Caco-2 (cell line): ENCODE results near the gene PPP1R2. TPM values are rescaled to one million over a fixed set of nuclear protein-coding genes. Genes with fewer than 3 reads are reported as not detected.
A peak's percentile ranks its signal among the peaks of the same experiment; 100 is the strongest.

ENCODE experiments used
- BruUV-seq: library from RNA; stranded (reverse); fragments of 400-500 nt; replicated peaks from 2 replicates; lab custom pipeline; 2021; lab: Mats Ljungman, UMichigan
- CTCF ChIA-PET: fragments of 300-600 bp; sonication (Branson Sonifier 250); formaldehyde crosslinking; loops from one replicate; lab custom pipeline; 2022; ENCODE audit warnings: antibody characterized with exemption; lab: Charles Lee
- POLR2A ChIA-PET: fragments of 300-600 bp; sonication (Branson Sonifier 250); formaldehyde crosslinking; loops from one replicate; lab custom pipeline; 2022; ENCODE audit warnings: antibody characterized with exemption; lab: Charles Lee
- DNase-seq, 2 experiments: peaks; one replicate each; pipeline versions ENCODE4 v3.0.0 to v3.0.0-alpha.2; 2020 to 2022
- H3K27me3 ChIP-seq: replicated peaks from 2 replicates; pipeline ENCODE4 v1.6.0; 2011; ENCODE audit warnings: low read length; ENCODE audit not compliant: control insufficient read depth, insufficient read depth
- H3K36me3 ChIP-seq: 2 replicates; pipeline ENCODE4 v1.5.1; 2011; ENCODE audit warnings: low read length; ENCODE audit not compliant: control insufficient read depth, insufficient read depth
- H3K4me1 ChIP-seq: fragments of 250-450 bp; sonication (Bioruptor Pico); 2 replicates; pipeline ENCODE4 v1.5.1; 2020; ENCODE audit warnings: mild to moderate bottlenecking
- H3K4me3 ChIP-seq: 2 replicates; pipeline ENCODE4 v1.5.1; 2011; ENCODE audit warnings: low read depth, mild to moderate bottlenecking, control low read depth, low read length
- H3K9me3 ChIP-seq: fragments of 250-450 bp; sonication (Bioruptor Pico); 2 replicates; pipeline ENCODE4 v1.5.1; 2020; ENCODE audit warnings: mild to moderate bottlenecking, moderate library complexity
- H3K27ac Mint-ChIP-seq: one replicate; pipeline ENCODE4 v1.8.0; 2022; ENCODE audit warnings: mixed read lengths; ENCODE audit not compliant: unreplicated experiment
- H3K27me3 Mint-ChIP-seq: one replicate; pipeline ENCODE4 v1.8.0; 2022; ENCODE audit warnings: mixed read lengths; ENCODE audit not compliant: insufficient read depth, unreplicated experiment
- H3K36me3 Mint-ChIP-seq: one replicate; pipeline ENCODE4 v1.8.0; 2022; ENCODE audit warnings: mild to moderate bottlenecking, mixed read lengths; ENCODE audit not compliant: insufficient read depth, unreplicated experiment
- H3K4me1 Mint-ChIP-seq: one replicate; pipeline ENCODE4 v1.8.0; 2022; ENCODE audit warnings: low read depth, mixed read lengths; ENCODE audit not compliant: unreplicated experiment
- H3K4me3 Mint-ChIP-seq: one replicate; pipeline ENCODE4 v1.8.0; 2022; ENCODE audit warnings: mild to moderate bottlenecking, moderate library complexity, mixed read lengths; ENCODE audit not compliant: unreplicated experiment
- H3K9me3 Mint-ChIP-seq: one replicate; pipeline ENCODE4 v1.8.0; 2022; ENCODE audit warnings: mixed read lengths; ENCODE audit not compliant: unreplicated experiment
- CTCF ChIP-seq, 2 experiments: fragments of 200-600 bp in 1 of 2; IDR thresholded peaks; 1 replicate in 1 of 2; 2 replicates in 1 of 2; pipeline versions ENCODE4 v1.5.1 to v1.8.0; 2011 to 2022; ENCODE audit warnings: antibody characterized with exemption in 1 of 2, control low read depth in 1 of 2, inconsistent platforms in 1 of 2, low read depth in 1 of 2, low read length in 1 of 2, mild to moderate bottlenecking in 1 of 2, moderate library complexity in 1 of 2; ENCODE audit not compliant: insufficient read depth in 1 of 2, severe bottlenecking in 1 of 2, unreplicated experiment in 1 of 2
- intact Hi-C: fragments of 100-400 bp; cut with micrococcal nuclease; formaldehyde crosslinking; loops from one replicate; pipeline ENCODE4 v1.10.0; 2022; ENCODE audit not compliant: unreplicated experiment
- total RNA-seq: library from RNA; stranded (reverse); gene quantifications from 2 replicates; pipeline ENCODE4 v1.2.3, GENCODE V29; 2022

Gene PPP1R2
- total RNA-seq, 1 experiment from 2014 or later = 150 TPM

DNA sequence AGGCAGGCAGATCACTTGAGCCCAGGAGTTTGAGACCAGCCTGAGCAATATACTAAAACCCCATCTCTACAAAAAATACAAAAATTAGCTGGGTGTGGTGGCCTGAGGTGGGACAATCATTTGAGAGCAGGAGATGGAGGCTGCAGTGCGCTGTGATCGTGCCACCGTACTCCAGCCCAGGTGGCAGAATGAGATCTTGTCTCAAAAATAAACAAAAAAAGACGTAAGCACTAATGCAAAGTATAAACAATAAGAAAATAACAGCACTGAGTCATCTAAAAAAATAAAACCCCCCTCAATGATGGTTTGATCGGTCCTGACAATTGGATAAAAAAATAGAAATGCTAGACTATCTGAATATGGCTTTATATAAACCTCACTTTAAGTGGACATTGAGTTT is 3.6 kb downstream of the PPP1R2 start:
- Histone ChIP-seq H3K36me3 (no peaks in the 10 kb centered on the region), H3K27me3 (no peaks in the 10 kb centered on the region), H3K4me3 (no peak overlapping the region), H3K4me1 (peaks cover 34% of the 10 kb centered on the region), H3K9me3 (no peaks in the 10 kb centered on the region)
- Mint-ChIP-seq H3K9me3 (no peaks in the 10 kb centered on the region), H3K4me1 (peaks cover 12% of the 10 kb centered on the region), H3K36me3 (peaks cover 32% of the 10 kb centered on the region), H3K4me3 (peak overlapping the region; percentile 51), H3K27ac (no peak overlapping the region), H3K27me3 (no peaks in the 10 kb centered on the region)
- TF ChIP-seq CTCF (IDR thresholded peaks at IDR 0.05; ENCODE audit: insufficient read depth in 1 of 2, low read depth in 1 of 2, low read length in 1 of 2, severe bottlenecking in 1 of 2, unreplicated experiment in 1 of 2) = no peak
- ChIA-PET CTCF (no interaction called here), POLR2A (no interaction called here)
- DNase-seq = no peak
- no TSS peak for BruUV-seq
- intact Hi-C loops = no loop called here

GRCh38 chr3:195537995-195538394 is 5.1 kb downstream of the PPP1R2 start:
- H3K36me3 ChIP-seq = no peaks in the 10 kb centered on the region
- H3K4me1 Mint-ChIP-seq = peaks cover 9% of the 10 kb centered on the region
- peaks cover 24% of the 10 kb centered on the region for H3K4me1 ChIP-seq
- no peaks in the 10 kb centered on the region for H3K27me3 ChIP-seq
- no peak for TF ChIP-seq CTCF (IDR thresholded peaks at IDR 0.05; ENCODE audit: insufficient read depth in 1 of 2, low read depth in 1 of 2, low read length in 1 of 2, severe bottlenecking in 1 of 2, unreplicated experiment in 1 of 2)
- ChIA-PET CTCF (interaction anchor here (0.8 kb wide), 1 partner anchor 267 kb away, joined by 4 read pairs; the partner anchor contains the start of gene XXYLT1), POLR2A (no interaction called here)
- no TSS peak for BruUV-seq
- H3K27ac Mint-ChIP-seq = no peak overlapping the region
- H3K27me3 Mint-ChIP-seq = no peaks in the 10 kb centered on the region
- peaks cover 42% of the 10 kb centered on the region for H3K36me3 Mint-ChIP-seq
- intact Hi-C loops = no loop called here
- H3K4me3 ChIP-seq = no peak overlapping the region
- no peaks in the 10 kb centered on the region for H3K9me3 ChIP-seq
- no peak overlapping the region for H3K4me3 Mint-ChIP-seq
- no peaks in the 10 kb centered on the region for H3K9me3 Mint-ChIP-seq
- no peak for DNase-seq

GRCh38 chr3:195535293-195535692 is 7.8 kb downstream of the PPP1R2 start:
- CTCF ChIA-PET = no interaction called here
- H3K27ac Mint-ChIP-seq = no peak overlapping the region
- Histone ChIP-seq H3K27me3 (no peaks in the 10 kb centered on the region), H3K9me3 (no peaks in the 10 kb centered on the region), H3K4me3 (no peak overlapping the region), H3K36me3 (no peaks in the 10 kb centered on the region), H3K4me1 (peaks cover 22% of the 10 kb centered on the region)
- no TSS peak for BruUV-seq
- TF ChIP-seq CTCF (IDR thresholded peaks at IDR 0.05; ENCODE audit: insufficient read depth in 1 of 2, low read depth in 1 of 2, low read length in 1 of 2, severe bottlenecking in 1 of 2, unreplicated experiment in 1 of 2) = no peak
- intact Hi-C loops = no loop called here
- peaks cover 52% of the 10 kb centered on the region for H3K36me3 Mint-ChIP-seq
- H3K4me3 Mint-ChIP-seq = no peak overlapping the region
- no peaks in the 10 kb centered on the region for H3K9me3 Mint-ChIP-seq
- no peak for DNase-seq
- H3K27me3 Mint-ChIP-seq = no peaks in the 10 kb centered on the region
- POLR2A ChIA-PET = no interaction called here
- peaks cover 9% of the 10 kb centered on the region for H3K4me1 Mint-ChIP-seq
